ENCODE results near the gene UBC.

The UBC gene

DNA sequence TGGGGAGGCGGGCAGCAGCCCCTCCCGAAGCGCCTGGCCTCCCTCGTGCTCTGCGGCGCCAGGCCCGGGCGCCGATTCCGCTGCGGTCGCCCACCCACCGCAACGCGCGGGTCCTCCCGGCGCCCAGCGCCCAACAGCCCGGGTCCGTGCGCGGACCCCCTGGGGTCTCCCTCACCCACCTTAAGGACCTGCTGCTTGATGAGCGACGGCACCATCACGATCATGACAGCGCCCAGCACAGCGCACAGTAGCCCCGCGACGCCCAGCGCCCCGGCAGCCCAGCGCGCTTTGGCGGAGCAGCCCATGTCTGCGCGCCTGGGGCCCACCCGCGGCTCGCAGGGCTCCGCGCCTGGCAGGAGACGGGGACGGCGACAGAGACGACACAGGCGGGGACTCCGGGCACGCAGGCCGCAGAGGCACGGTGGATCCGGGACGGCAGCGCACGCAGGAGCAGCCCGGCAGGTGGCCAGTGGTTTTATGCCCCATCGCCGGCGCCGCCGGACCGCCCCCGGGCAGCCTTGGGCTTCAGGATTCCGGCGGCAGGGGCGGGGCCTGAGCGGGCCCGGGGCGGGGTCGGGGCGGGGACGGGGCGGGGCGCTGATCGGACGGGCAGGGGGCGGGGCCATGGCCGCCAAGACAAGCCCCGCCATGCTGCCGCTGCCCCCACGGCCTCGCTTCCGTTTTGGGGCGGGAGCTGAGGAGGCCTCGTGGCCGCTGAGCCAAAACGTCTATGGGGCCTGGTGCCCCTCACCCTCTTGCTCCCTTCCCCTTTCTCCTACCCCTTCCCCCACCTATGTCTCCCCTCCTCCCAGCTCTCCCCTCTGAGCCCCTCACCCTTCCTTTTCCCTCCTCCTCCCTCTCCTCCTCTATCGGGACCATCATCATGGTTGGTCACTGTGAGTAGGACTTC is 50.8 kb downstream of the UBC start, which contains the start of gene SCARB1:
Gene SCARB1 (minus strand): TSS at position 449 of the 910 bp plus-strand sequence. CDS start 144 bp downstream, at position 305.
- peak; percentile 68 for DNase-seq

DNA sequence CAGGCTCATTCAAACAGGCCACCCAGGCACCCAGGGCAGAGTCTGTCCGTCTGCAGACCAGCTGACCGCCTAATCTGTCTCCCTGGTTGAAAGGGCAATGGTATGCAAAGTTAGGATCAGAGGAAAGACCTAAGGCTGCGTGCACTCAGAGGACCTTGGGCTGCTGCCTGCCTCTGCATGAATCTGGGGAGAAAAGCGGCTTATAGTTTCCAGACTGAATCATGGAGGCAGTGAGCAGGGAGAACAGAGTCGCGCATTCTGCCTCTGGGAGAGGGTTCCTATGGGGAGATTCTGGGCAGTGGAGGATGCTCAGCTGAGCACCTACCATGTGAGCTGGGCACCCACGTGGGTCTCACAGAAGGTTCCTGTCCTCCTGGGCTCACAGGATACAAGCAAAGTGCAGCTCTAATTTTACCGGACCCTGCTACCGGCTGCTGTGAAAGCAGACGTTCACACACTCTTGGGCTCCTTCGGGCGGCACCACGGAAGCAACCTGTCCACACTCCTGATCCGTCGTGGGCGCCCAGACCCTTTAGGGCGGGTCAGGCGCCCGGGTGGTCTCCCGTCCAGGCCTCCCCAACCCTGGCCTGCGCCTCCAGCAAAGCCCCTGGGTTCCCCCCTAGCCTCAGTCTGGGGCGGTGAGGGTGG is 51.6 kb downstream of the UBC start:
- DNase-seq = peak; percentile 13

DNA sequence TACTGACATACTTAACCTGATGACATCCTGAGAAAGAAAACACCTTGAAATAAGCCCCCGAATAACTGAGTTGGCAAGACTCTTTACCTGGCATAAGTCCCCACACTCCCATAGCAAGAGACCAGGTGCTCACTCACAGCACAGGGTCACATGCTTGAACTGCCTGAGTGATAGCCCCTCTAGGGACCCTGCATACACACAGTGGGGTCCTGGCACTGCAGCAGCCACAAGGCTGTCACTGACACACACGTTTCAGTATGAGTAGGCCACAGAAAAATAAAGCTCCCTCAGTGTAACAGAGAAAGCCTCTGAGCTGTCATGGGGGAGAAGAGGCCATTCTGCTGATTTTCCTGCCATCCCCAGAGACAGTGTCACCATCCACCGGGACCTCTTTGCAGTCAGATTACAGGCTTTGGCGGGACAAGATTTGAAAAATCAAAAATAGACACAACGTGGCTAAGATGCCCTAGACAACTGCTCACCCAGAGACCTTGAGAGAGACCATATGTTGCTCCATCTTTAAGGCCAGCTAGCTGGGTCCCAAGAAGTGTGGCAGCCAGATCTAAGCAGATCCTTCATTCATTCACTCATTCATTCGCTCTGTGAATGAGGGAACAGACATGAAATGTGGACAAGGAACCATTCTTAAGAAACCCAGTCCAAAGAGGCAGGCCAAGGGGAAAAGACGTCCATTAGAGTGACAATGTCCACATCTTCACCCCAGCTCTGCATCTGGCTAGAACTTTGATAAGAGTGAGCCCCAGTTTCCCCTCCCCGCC is 52.4 kb downstream of the UBC start:
- no peak for DNase-seq
